H1 (cell line): ENCODE results near the gene GNB1. TPM values are rescaled to one million over a fixed set of nuclear protein-coding genes. Genes with fewer than 3 reads are reported as not detected.

Experiments
- CREB1 ChIP-seq: IDR thresholded peaks from 2 replicates; pipeline ENCODE4 v1.6.1; 2012; ENCODE audit warnings: inconsistent platforms
- EGR1 ChIP-seq: IDR thresholded peaks from 2 replicates; pipeline ENCODE4 v1.6.1; 2011; ENCODE audit warnings: low read depth, low read length, borderline replicate concordance
- RBBP5 ChIP-seq: IDR thresholded peaks from 2 replicates; pipeline ENCODE4 v1.7.1; 2012; ENCODE audit warnings: low read depth, mild to moderate bottlenecking, inconsistent platforms, low read length, moderate library complexity, borderline replicate concordance
- TAF7 ChIP-seq: optimal IDR thresholded peaks from 2 replicates; pipeline ENCODE3; 2011; ENCODE audit warnings: low read depth, mild to moderate bottlenecking, inconsistent platforms, low read length, moderate library complexity, borderline replicate concordance
- polyA plus RNA-seq, 7 experiments: library from polyadenylated mRNA; depleted of rRNA in 3 of 7; stranded (reverse) in 5 of 7; unstranded in 2 of 7; fragments of >200 nt in 5 of 7; fragments of 200-250 nt in 2 of 7; gene quantifications; 1 replicate in 5 of 7; 2 replicates in 1 of 7; 4 replicates in 1 of 7; pipeline versions ENCODE4 v1.2.1 to v1.2.3, GENCODE V29; 2011 to 2013; ENCODE audit warnings: missing spikeins in 2 of 7, mixed read lengths in 2 of 7
- total RNA-seq: library from RNA; stranded (reverse); fragmentation: NEBNext Ultra II Directional; extraction: Animal tissue kit (Norgen Biotek cat#: 25700); gene quantifications from 2 replicates; pipeline ENCODE4 v1.2.1, GENCODE V29; 2021
- TF ChIP-seq, protein P1 (sequence below): IDR thresholded peaks from 2 replicates; pipeline ENCODE4 v1.6.1; 2012; ENCODE audit warnings: inconsistent platforms

GNB1 gene
- total and polyA plus RNA-seq, 2 of the 8 experiments (the other 6 are each of a cell fraction or from before 2014, with no cell fraction given) = 343 to 382 TPM

GRCh38 chr1:1918901-1919303 is 28.0 kb upstream of the GNB1 start, which contains the start of gene TMEM52 (continued):
- TF ChIP-seq TAF7 (no peak), EGR1 (no peak), CREB1 (no peak), RBBP5 (peak; percentile 48; the same call in 1 of the 2 replicates)
- TF ChIP-seq, protein P1, sequence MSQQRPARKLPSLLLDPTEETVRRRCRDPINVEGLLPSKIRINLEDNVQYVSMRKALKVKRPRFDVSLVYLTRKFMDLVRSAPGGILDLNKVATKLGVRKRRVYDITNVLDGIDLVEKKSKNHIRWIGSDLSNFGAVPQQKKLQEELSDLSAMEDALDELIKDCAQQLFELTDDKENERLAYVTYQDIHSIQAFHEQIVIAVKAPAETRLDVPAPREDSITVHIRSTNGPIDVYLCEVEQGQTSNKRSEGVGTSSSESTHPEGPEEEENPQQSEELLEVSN = peak; percentile 12
